GM18867 (cell line): ENCODE data around the gene MRPL46.
"Not testable (repeated sequence)": the region's sequence is repeated elsewhere in the genome, so short reads cannot be mapped to it uniquely, and the experiment has no call there.

Experiments
- ATAC-seq: cut with Tn5 transposase; IDR thresholded peaks from one replicate; pipeline ENCODE4 v1.9.1; 2021; ENCODE audit warnings: mild to moderate bottlenecking, moderate library complexity; ENCODE audit not compliant: unreplicated experiment

The MRPL46 gene

GRCh38 chr15:88480981-88481380 lies 13.8 kb upstream of the MRPL46 start:
- ATAC-seq: no peak

- ATAC-seq: no peak
Observed at GRCh38 chr15:88479169-88479568, 12.0 kb upstream of the MRPL46 start.

- no peak for ATAC-seq
Observed at GRCh38 chr15:88477904-88478303, 10.7 kb upstream of the MRPL46 start.

GRCh38 chr15:88477126-88477525 lies 9.9 kb upstream of the MRPL46 start:
- ATAC-seq: no peak

- no peak for ATAC-seq
Observed at GRCh38 chr15:88476635-88477060, 9.5 kb upstream of the MRPL46 start.

- ATAC-seq: not testable (repeated sequence)
Observed at GRCh38 chr15:88473661-88474293, 6.6 kb upstream of the MRPL46 start.

- no peak for ATAC-seq
Observed at GRCh38 chr15:88472225-88472624, 5.0 kb upstream of the MRPL46 start.

GRCh38 chr15:88470625-88471372 lies 3.6 kb upstream of the MRPL46 start:
- ATAC-seq: no peak

GRCh38 chr15:88469321-88469720 lies 2.1 kb upstream of the MRPL46 start:
- ATAC-seq: no peak

- not testable (repeated sequence) for ATAC-seq
Observed at GRCh38 chr15:88468721-88469120, 1.5 kb upstream of the MRPL46 start.

- peak; percentile 20 for ATAC-seq
Observed at GRCh38 chr15:88467935-88468528, 844 bp upstream of the MRPL46 start.

GRCh38 chr15:88465633-88466224 lies 1.5 kb downstream of the MRPL46 start:
- ATAC-seq: no peak

- ATAC-seq: no peak
Observed at GRCh38 chr15:88463870-88464532, 3.2 kb downstream of the MRPL46 start.

GRCh38 chr15:88456733-88457132 lies 10.5 kb downstream of the MRPL46 start:
- no peak for ATAC-seq

- peak; percentile 87 for ATAC-seq
Observed at GRCh38 chr15:88454867-88455810, 12.0 kb downstream of the MRPL46 start.

- no peak for ATAC-seq
Observed at GRCh38 chr15:88454236-88454635, 13.0 kb downstream of the MRPL46 start.

- no peak for ATAC-seq
Observed at GRCh38 chr15:88453651-88454050, 13.5 kb downstream of the MRPL46 start.

- ATAC-seq: peak; percentile 62
Observed at GRCh38 chr15:88450125-88450798, 16.9 kb downstream of the MRPL46 start.

- ATAC-seq: no peak
Observed at GRCh38 chr15:88449581-88449980, 17.6 kb downstream of the MRPL46 start.
